Measurements from ENCODE around the gene C1orf21. TPM values are rescaled to one million over a fixed set of nuclear protein-coding genes. Genes with fewer than 3 reads are reported as not detected.

C1orf21 gene
- total and polyA plus RNA-seq, 2 donors = 13.6 to 42.7 TPM

DNA sequence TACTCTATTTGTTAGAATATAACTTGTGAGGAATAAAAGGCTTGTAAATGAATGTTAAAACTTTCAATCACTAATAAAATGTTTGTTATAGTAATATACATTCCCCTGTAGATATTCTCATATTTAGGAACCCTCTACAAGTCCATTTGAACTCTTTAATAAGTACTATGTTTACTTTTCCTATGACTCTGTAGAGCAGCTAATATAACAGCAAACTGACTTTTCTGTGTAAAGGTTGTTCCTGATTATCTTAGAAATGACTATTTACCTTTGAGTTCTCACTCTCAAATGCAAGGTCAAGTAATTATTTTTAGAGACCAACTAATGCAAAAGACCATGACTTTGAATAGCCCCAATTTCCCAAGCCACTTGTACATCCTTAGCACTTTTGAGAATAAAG lies 130.3 kb downstream of the C1orf21 start:
- no peak for DNase-seq (ENCODE audit: low read depth in 6 of 9, low spot score in 9 of 9)
- no peak overlapping the region for H3K27ac ChIP-seq (ENCODE audit: low read depth in 1 of 2, low read length in 1 of 2)

GRCh38 chr1:184518736-184519357 lies 132.0 kb downstream of the C1orf21 start:
- WGBS = 90% methylated on average over 4 of the region's 4 CpGs

More for the DNA sequence above, 130.3 kb downstream of the C1orf21 start:
- Histone ChIP-seq H3K4me3 (ENCODE audit: low read length in 2 of 2) (no peak overlapping the region), H3K27me3 (ENCODE audit: control insufficient read depth in 2 of 2, insufficient read depth in 1 of 2, low read length in 1 of 2) (no peaks in the 10 kb centered on the region), H3K4me1 (ENCODE audit: control insufficient read depth in 2 of 2, insufficient read depth in 2 of 2, low read length in 2 of 2) (no peaks in the 10 kb centered on the region), H3K36me3 (ENCODE audit: control insufficient read depth in 2 of 2, insufficient read depth in 2 of 2, low read length in 1 of 2) (no peaks in the 10 kb centered on the region), H3K9me3 (ENCODE audit: control insufficient read depth in 2 of 2, insufficient read depth in 1 of 2, low read length in 1 of 2) (no peaks in the 10 kb centered on the region)

GRCh38 chr1:184520336-184520735 lies 133.5 kb downstream of the C1orf21 start:
- no peaks in the 10 kb centered on the region for H3K4me1 ChIP-seq (ENCODE audit: control insufficient read depth in 2 of 2, insufficient read depth in 2 of 2, low read length in 2 of 2)
- H3K27me3 ChIP-seq (ENCODE audit: control insufficient read depth in 2 of 2, insufficient read depth in 1 of 2, low read length in 1 of 2) = no peaks in the 10 kb centered on the region
- WGBS = 94% methylated on average over 2 of the region's 2 CpGs
- H3K9me3 ChIP-seq (ENCODE audit: control insufficient read depth in 2 of 2, insufficient read depth in 1 of 2, low read length in 1 of 2) = no peaks in the 10 kb centered on the region
- H3K4me3 ChIP-seq (ENCODE audit: low read length in 2 of 2) = no peak overlapping the region
- H3K27ac ChIP-seq (ENCODE audit: low read depth in 1 of 2, low read length in 1 of 2) = no peak overlapping the region
- H3K36me3 ChIP-seq (ENCODE audit: control insufficient read depth in 2 of 2, insufficient read depth in 2 of 2, low read length in 1 of 2) = no peaks in the 10 kb centered on the region
- DNase-seq (ENCODE audit: low read depth in 6 of 9, low spot score in 9 of 9) = no peak

More at GRCh38 chr1:184518736-184519357, 132.0 kb downstream of the C1orf21 start:
- Histone ChIP-seq H3K9me3 (ENCODE audit: control insufficient read depth in 2 of 2, insufficient read depth in 1 of 2, low read length in 1 of 2) (no peaks in the 10 kb centered on the region), H3K4me3 (ENCODE audit: low read length in 2 of 2) (no peak overlapping the region), H3K27ac (ENCODE audit: low read depth in 1 of 2, low read length in 1 of 2) (no peak overlapping the region), H3K27me3 (ENCODE audit: control insufficient read depth in 2 of 2, insufficient read depth in 1 of 2, low read length in 1 of 2) (no peaks in the 10 kb centered on the region), H3K4me1 (ENCODE audit: control insufficient read depth in 2 of 2, insufficient read depth in 2 of 2, low read length in 2 of 2) (no peaks in the 10 kb centered on the region), H3K36me3 (ENCODE audit: control insufficient read depth in 2 of 2, insufficient read depth in 2 of 2, low read length in 1 of 2) (no peaks in the 10 kb centered on the region)
- DNase-seq (ENCODE audit: low read depth in 6 of 9, low spot score in 9 of 9) = no peak

- Histone ChIP-seq H3K27ac (ENCODE audit: low read depth in 1 of 2, low read length in 1 of 2) (no peak overlapping the region), H3K27me3 (ENCODE audit: control insufficient read depth in 2 of 2, insufficient read depth in 1 of 2, low read length in 1 of 2) (no peaks in the 10 kb centered on the region), H3K9me3 (ENCODE audit: control insufficient read depth in 2 of 2, insufficient read depth in 1 of 2, low read length in 1 of 2) (no peaks in the 10 kb centered on the region), H3K4me1 (ENCODE audit: control insufficient read depth in 2 of 2, insufficient read depth in 2 of 2, low read length in 2 of 2) (no peaks in the 10 kb centered on the region), H3K4me3 (ENCODE audit: low read length in 2 of 2) (no peak overlapping the region), H3K36me3 (ENCODE audit: control insufficient read depth in 2 of 2, insufficient read depth in 2 of 2, low read length in 1 of 2) (no peaks in the 10 kb centered on the region)
- DNase-seq (ENCODE audit: low read depth in 6 of 9, low spot score in 9 of 9) = no peak
- 99% methylated on average over 1 of the region's 1 CpG for WGBS
Observed at GRCh38 chr1:184524248-184524647, 137.4 kb downstream of the C1orf21 start.

DNA sequence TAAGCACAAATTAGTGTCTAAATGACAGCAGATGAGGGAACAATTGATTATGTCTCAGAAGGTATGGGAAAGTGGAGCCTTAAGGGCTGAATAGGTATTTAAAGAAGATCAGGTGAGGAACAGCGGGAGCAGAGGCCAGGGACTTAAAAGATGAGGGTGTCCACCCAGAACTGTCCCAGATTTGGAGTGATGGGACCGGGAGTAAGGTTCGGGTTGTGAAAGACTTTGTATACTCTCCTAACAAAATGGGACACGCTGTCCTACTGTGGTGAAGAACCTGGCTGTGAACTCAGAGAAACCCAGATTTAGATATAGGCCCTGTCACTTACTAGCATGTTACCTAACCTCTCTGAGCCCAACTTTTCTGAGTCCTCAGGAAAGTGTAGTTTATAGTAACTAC lies 140.6 kb downstream of the C1orf21 start:
- Histone ChIP-seq H3K4me1 (ENCODE audit: control insufficient read depth in 2 of 2, insufficient read depth in 2 of 2, low read length in 2 of 2) (no peaks in the 10 kb centered on the region), H3K9me3 (ENCODE audit: control insufficient read depth in 2 of 2, insufficient read depth in 1 of 2, low read length in 1 of 2) (no peaks in the 10 kb centered on the region), H3K36me3 (ENCODE audit: control insufficient read depth in 2 of 2, insufficient read depth in 2 of 2, low read length in 1 of 2) (no peaks in the 10 kb centered on the region), H3K4me3 (ENCODE audit: low read length in 2 of 2) (no peak overlapping the region), H3K27me3 (ENCODE audit: control insufficient read depth in 2 of 2, insufficient read depth in 1 of 2, low read length in 1 of 2) (no peaks in the 10 kb centered on the region), H3K27ac (ENCODE audit: low read depth in 1 of 2, low read length in 1 of 2) (no peak overlapping the region)
- 99% methylated on average over 4 of the region's 4 CpGs for WGBS
- DNase-seq (ENCODE audit: low read depth in 6 of 9, low spot score in 9 of 9) = no peak

GRCh38 chr1:184530226-184530625 lies 143.4 kb downstream of the C1orf21 start:
- WGBS = over 99% methylated on average over 2 of the region's 2 CpGs
- H3K4me1 ChIP-seq (ENCODE audit: control insufficient read depth in 2 of 2, insufficient read depth in 2 of 2, low read length in 2 of 2) = no peaks in the 10 kb centered on the region
- no peak overlapping the region for H3K4me3 ChIP-seq (ENCODE audit: low read length in 2 of 2)
- H3K9me3 ChIP-seq (ENCODE audit: control insufficient read depth in 2 of 2, insufficient read depth in 1 of 2, low read length in 1 of 2) = no peaks in the 10 kb centered on the region
- H3K36me3 ChIP-seq (ENCODE audit: control insufficient read depth in 2 of 2, insufficient read depth in 2 of 2, low read length in 1 of 2) = no peaks in the 10 kb centered on the region
- DNase-seq (ENCODE audit: low read depth in 6 of 9, low spot score in 9 of 9) = no peak
- no peaks in the 10 kb centered on the region for H3K27me3 ChIP-seq (ENCODE audit: control insufficient read depth in 2 of 2, insufficient read depth in 1 of 2, low read length in 1 of 2)
- no peak overlapping the region for H3K27ac ChIP-seq (ENCODE audit: low read depth in 1 of 2, low read length in 1 of 2)

DNA sequence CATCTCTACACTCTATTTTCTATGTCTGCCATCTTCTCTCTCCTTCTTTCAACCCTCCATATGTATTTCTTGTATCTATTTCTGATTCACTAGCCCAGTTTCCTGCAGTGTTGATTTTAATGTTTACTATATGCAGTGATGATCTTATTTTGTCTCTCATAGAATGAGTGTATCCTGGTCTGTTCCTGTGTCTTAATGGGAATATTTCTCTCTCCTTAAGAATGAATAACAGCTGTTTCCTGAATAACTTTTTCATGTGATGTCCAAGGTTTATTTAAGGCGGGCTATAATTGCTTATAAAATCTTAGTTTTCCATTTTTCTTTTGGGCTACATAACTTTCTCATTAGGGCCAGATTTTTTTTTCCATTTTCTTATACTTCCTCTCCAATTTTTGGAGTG lies 144.5 kb downstream of the C1orf21 start:
- 95% methylated on average over 1 of the region's 1 CpG for WGBS
- no peaks in the 10 kb centered on the region for H3K4me1 ChIP-seq (ENCODE audit: control insufficient read depth in 2 of 2, insufficient read depth in 2 of 2, low read length in 2 of 2)

DNA sequence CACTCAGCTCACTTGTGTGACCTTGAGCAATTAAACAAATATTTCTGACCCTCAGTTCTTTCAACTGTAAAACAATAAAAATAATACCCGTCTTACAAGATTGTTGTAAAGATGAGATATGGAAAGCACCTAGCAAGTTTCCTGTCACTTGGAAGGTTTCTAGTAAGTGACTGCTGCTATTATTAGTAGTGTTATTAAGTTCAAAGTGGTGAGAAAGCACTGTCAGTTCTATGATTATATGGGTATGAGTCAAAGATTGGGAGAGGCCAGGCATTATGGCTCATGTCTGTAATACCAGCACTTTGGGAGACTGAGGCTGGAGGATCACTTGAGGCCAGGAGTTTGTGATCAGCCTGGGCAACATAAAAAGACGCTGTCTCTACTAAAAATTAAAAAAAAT lies 145.4 kb downstream of the C1orf21 start:
- WGBS = 95% methylated on average over 2 of the region's 2 CpGs
- no peak for DNase-seq (ENCODE audit: low read depth in 6 of 9, low spot score in 9 of 9)
- Histone ChIP-seq H3K9me3 (ENCODE audit: control insufficient read depth in 2 of 2, insufficient read depth in 1 of 2, low read length in 1 of 2) (no peaks in the 10 kb centered on the region), H3K27ac (ENCODE audit: low read depth in 1 of 2, low read length in 1 of 2) (no peak overlapping the region), H3K4me3 (ENCODE audit: low read length in 2 of 2) (no peak overlapping the region), H3K4me1 (ENCODE audit: control insufficient read depth in 2 of 2, insufficient read depth in 2 of 2, low read length in 2 of 2) (no peaks in the 10 kb centered on the region), H3K27me3 (ENCODE audit: control insufficient read depth in 2 of 2, insufficient read depth in 1 of 2, low read length in 1 of 2) (no peaks in the 10 kb centered on the region), H3K36me3 (ENCODE audit: control insufficient read depth in 2 of 2, insufficient read depth in 2 of 2, low read length in 1 of 2) (no peaks in the 10 kb centered on the region)

More for the DNA sequence above, 144.5 kb downstream of the C1orf21 start:
- Histone ChIP-seq H3K27ac (ENCODE audit: low read depth in 1 of 2, low read length in 1 of 2) (no peak overlapping the region), H3K4me3 (ENCODE audit: low read length in 2 of 2) (no peak overlapping the region), H3K27me3 (ENCODE audit: control insufficient read depth in 2 of 2, insufficient read depth in 1 of 2, low read length in 1 of 2) (no peaks in the 10 kb centered on the region), H3K36me3 (ENCODE audit: control insufficient read depth in 2 of 2, insufficient read depth in 2 of 2, low read length in 1 of 2) (no peaks in the 10 kb centered on the region), H3K9me3 (ENCODE audit: control insufficient read depth in 2 of 2, insufficient read depth in 1 of 2, low read length in 1 of 2) (no peaks in the 10 kb centered on the region)
- DNase-seq (ENCODE audit: low read depth in 6 of 9, low spot score in 9 of 9) = no peak

DNA sequence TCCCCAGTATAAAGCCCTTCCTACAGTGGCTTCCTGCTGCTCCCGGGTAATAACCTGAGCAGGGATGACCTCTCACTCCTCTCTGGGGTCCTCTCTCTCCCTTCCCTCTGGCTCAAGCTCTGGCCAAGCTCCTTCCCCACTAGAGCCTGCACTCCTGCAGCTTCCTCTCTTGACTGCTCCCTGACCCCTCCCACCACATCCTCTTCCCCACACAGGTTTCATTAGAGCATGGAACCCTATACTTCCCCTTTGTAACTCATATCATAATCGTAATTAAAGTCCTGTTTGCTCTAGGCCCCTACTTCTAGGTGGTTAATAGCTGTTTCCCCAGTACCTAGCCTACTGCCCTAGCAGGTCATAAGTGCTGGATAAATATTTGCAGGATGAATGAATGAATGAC lies 146.2 kb downstream of the C1orf21 start:
- Histone ChIP-seq H3K9me3 (ENCODE audit: control insufficient read depth in 2 of 2, insufficient read depth in 1 of 2, low read length in 1 of 2) (no peaks in the 10 kb centered on the region), H3K36me3 (ENCODE audit: control insufficient read depth in 2 of 2, insufficient read depth in 2 of 2, low read length in 1 of 2) (no peaks in the 10 kb centered on the region), H3K4me3 (ENCODE audit: low read length in 2 of 2) (no peak overlapping the region), H3K4me1 (ENCODE audit: control insufficient read depth in 2 of 2, insufficient read depth in 2 of 2, low read length in 2 of 2) (no peaks in the 10 kb centered on the region), H3K27me3 (ENCODE audit: control insufficient read depth in 2 of 2, insufficient read depth in 1 of 2, low read length in 1 of 2) (no peaks in the 10 kb centered on the region), H3K27ac (ENCODE audit: low read depth in 1 of 2, low read length in 1 of 2) (no peak overlapping the region)
- DNase-seq (ENCODE audit: low read depth in 6 of 9, low spot score in 9 of 9) = peak in 1 of 9 donors; percentile 4
- WGBS = 36% methylated on average over 2 of the region's 2 CpGs
